OCI-LY7 (cell line): ENCODE results near the gene SLC9A9. TPM values are rescaled to one million over a fixed set of nuclear protein-coding genes. Genes with fewer than 3 reads are reported as not detected.

Source experiments
- BruUV-seq: library from RNA; stranded (reverse); fragments of 400-500 nt; replicated peaks from 2 replicates; lab custom pipeline; 2021; lab: Mats Ljungman, UMichigan
- CTCF ChIA-PET: fragments of 300-600 bp; sonication (Branson Sonifier 250); formaldehyde crosslinking; loops from one replicate; lab custom pipeline; 2022; ENCODE audit warnings: antibody characterized with exemption; ENCODE audit not compliant: unreplicated experiment; lab: Charles Lee
- POLR2A ChIA-PET: fragments of 300-600 bp; sonication (Branson Sonifier 250); formaldehyde crosslinking; loops from one replicate; lab custom pipeline; 2022; ENCODE audit warnings: antibody characterized with exemption; lab: Charles Lee
- DNase-seq: peaks from one replicate; pipeline ENCODE4 v3.0.0-alpha.2; 2015; ENCODE audit warnings: low spot score
- H2AFZ ChIP-seq: fragments of 200-600 bp; sonication (generic), shearing (Covaris generic); 2 replicates; pipeline ENCODE4 v1.6.1; 2014; ENCODE audit warnings: mild to moderate bottlenecking, antibody characterized with exemption, low read length, moderate library complexity
- H3K27ac ChIP-seq: fragments of 200-600 bp; sonication (generic); 2 replicates; pipeline ENCODE4 v1.5.1; 2014; ENCODE audit warnings: mixed run types, low read depth, mild to moderate bottlenecking, moderate library complexity, low read length, inconsistent platforms; ENCODE audit not compliant: poor library complexity, severe bottlenecking
- H3K36me3 ChIP-seq: fragments of 200-600 bp; sonication (generic); 2 replicates; pipeline ENCODE4 v1.6.1; 2014; ENCODE audit warnings: mild to moderate bottlenecking, antibody characterized with exemption, low read length, moderate library complexity, mixed read lengths; ENCODE audit not compliant: insufficient read depth
- H3K4me1 ChIP-seq: fragments of 200-600 bp; sonication (generic); 2 replicates; pipeline ENCODE4 v1.5.1; 2014; ENCODE audit warnings: mild to moderate bottlenecking, low read length; ENCODE audit not compliant: insufficient read depth, poor library complexity, severe bottlenecking
- H3K4me2 ChIP-seq: fragments of 200-600 bp; sonication (generic); 2 replicates; pipeline ENCODE4 v1.6.1; 2014; ENCODE audit warnings: mild to moderate bottlenecking, low read length
- H3K4me3 ChIP-seq: fragments of 200-600 bp; sonication (generic); 2 replicates; pipeline ENCODE4 v1.5.1; 2014; ENCODE audit warnings: mild to moderate bottlenecking, low read depth, low read length; ENCODE audit not compliant: poor library complexity, severe bottlenecking
- H3K79me2 ChIP-seq: fragments of 200-600 bp; sonication (generic); 2 replicates; pipeline ENCODE4 v1.6.1; 2016; ENCODE audit warnings: low read depth, mild to moderate bottlenecking, low read length, moderate library complexity, mixed read lengths; ENCODE audit not compliant: insufficient read depth
- H3K9me2 ChIP-seq: fragments of 200-600 bp; sonication (generic); 2 replicates; pipeline ENCODE4 v1.6.1; 2016; ENCODE audit warnings: mild to moderate bottlenecking, low read length, mixed read lengths; ENCODE audit not compliant: insufficient read depth
- H3K9me3 ChIP-seq: fragments of 200-600 bp; sonication (generic); 2 replicates; pipeline ENCODE4 v1.6.1; 2014; ENCODE audit warnings: mild to moderate bottlenecking, mixed run types, low read length, mixed read lengths
- H4K20me1 ChIP-seq: fragments of 200-600 bp; sonication (generic); 2 replicates; pipeline ENCODE4 v1.6.1; 2014; ENCODE audit warnings: mild to moderate bottlenecking, antibody characterized with exemption, low read length, moderate library complexity, mixed read lengths; ENCODE audit not compliant: insufficient read depth
- CTCF ChIP-seq: fragments of 200-600 bp; sonication (generic); conservative IDR thresholded peaks from 2 replicates; pipeline ENCODE4 v1.5.1; 2014; ENCODE audit warnings: mild to moderate bottlenecking, antibody characterized with exemption, low read length, moderate library complexity, mixed read lengths
- EZH2phosphoT487 ChIP-seq: fragments of 200-600 bp; sonication (generic); IDR thresholded peaks from 2 replicates; pipeline ENCODE4 v1.6.1; 2018; ENCODE audit warnings: low read depth, borderline replicate concordance, mild to moderate bottlenecking, mixed run types, antibody characterized with exemption, low read length, moderate library complexity, mixed read lengths
- intact Hi-C: fragments of 100-400 bp; cut with micrococcal nuclease; formaldehyde crosslinking; loops from one replicate; pipeline ENCODE4 v1.10.0; 2022; ENCODE audit not compliant: unreplicated experiment
- total RNA-seq, 2 experiments: library from RNA; depleted of rRNA in 1 of 2; stranded (reverse); fragments of >200 nt in 1 of 2; shearing (Covaris generic) in 1 of 2; gene quantifications; 2 replicates each; pipeline ENCODE4 v1.2.3, GENCODE V29; 2014 to 2022

SLC9A9 gene
- total RNA-seq, 2 experiments from 2014 or later, result 9.3 to 14.8 TPM

- Histone ChIP-seq H3K4me2 (no peak overlapping the region), H2AFZ (no peak overlapping the region), H3K79me2 (no peaks in the 10 kb centered on the region), H4K20me1 (no peaks in the 10 kb centered on the region), H3K27ac (no peak overlapping the region), H3K9me2 (no peaks in the 10 kb centered on the region), H3K4me3 (no peak overlapping the region), H3K36me3 (no peaks in the 10 kb centered on the region), H3K4me1 (no peaks in the 10 kb centered on the region), H3K9me3 (no peaks in the 10 kb centered on the region)
- ChIA-PET POLR2A (interaction anchor here (0.7 kb wide), 1 partner anchor 417 kb away, joined by 3 read pairs; no protein-coding TSS in a partner anchor), CTCF (no interaction called here)
- no peak for DNase-seq
- BruUV-seq, result no TSS peak
- intact Hi-C loops, result no loop called here
- TF ChIP-seq EZH2phosphoT487 (no peak), CTCF (no peak)
Measured at GRCh38 chr3:143472731-143473523, 375.3 kb downstream of the SLC9A9 start.

- POLR2A ChIA-PET, result no interaction called here
- intact Hi-C loops, result no loop called here
- no peaks in the 10 kb centered on the region for H3K9me3 ChIP-seq
- CTCF ChIA-PET, result no interaction called here
- H3K27ac ChIP-seq, result no peak overlapping the region
- H2AFZ ChIP-seq, result no peak overlapping the region
- no peak overlapping the region for H3K4me3 ChIP-seq
- H3K4me2 ChIP-seq, result no peak overlapping the region
- H4K20me1 ChIP-seq, result no peaks in the 10 kb centered on the region
- no peak for DNase-seq
- no peaks in the 10 kb centered on the region for H3K36me3 ChIP-seq
- TF ChIP-seq CTCF (no peak), EZH2phosphoT487 (no peak)
- H3K4me1 ChIP-seq, result no peaks in the 10 kb centered on the region
- BruUV-seq, result no TSS peak
- H3K9me2 ChIP-seq, result no peaks in the 10 kb centered on the region
- no peaks in the 10 kb centered on the region for H3K79me2 ChIP-seq
Measured at GRCh38 chr3:143471705-143472104, 376.6 kb downstream of the SLC9A9 start.

- intact Hi-C loops, result no loop called here
- Histone ChIP-seq H3K27ac (no peak overlapping the region), H3K4me3 (no peak overlapping the region), H3K9me2 (no peaks in the 10 kb centered on the region), H3K4me2 (no peak overlapping the region), H3K79me2 (no peaks in the 10 kb centered on the region), H4K20me1 (no peaks in the 10 kb centered on the region), H3K9me3 (no peaks in the 10 kb centered on the region), H2AFZ (no peak overlapping the region), H3K4me1 (no peaks in the 10 kb centered on the region), H3K36me3 (no peaks in the 10 kb centered on the region)
- CTCF ChIA-PET, result no interaction called here
- no TSS peak for BruUV-seq
- DNase-seq, result no peak
- TF ChIP-seq EZH2phosphoT487 (no peak), CTCF (no peak)
- POLR2A ChIA-PET, result interaction anchor here (0.8 to 1.2 kb wide), 2 partner anchors 9 to 15 kb away, joined by 3 read pairs; no protein-coding TSS in a partner anchor
Measured at GRCh38 chr3:143469159-143469558, 379.1 kb downstream of the SLC9A9 start.
